ENCODE measurements around the gene HSD17B12. TPM values are rescaled to one million over a fixed set of nuclear protein-coding genes. Genes with fewer than 3 reads are reported as not detected.
A peak's percentile ranks its signal among the peaks of the same experiment; 100 is the strongest.
"Not testable (repeated sequence)": the region's sequence is repeated elsewhere in the genome, so short reads cannot be mapped to it uniquely, and the experiment has no call there.

Gene HSD17B12
- polyA plus RNA-seq (ENCODE audit: insufficient read length in 3 of 3), result 10 to 100 TPM; 82.6 to 94.1 (median 90.1) TPM

- peak; percentile 89 to 94 (median 91) for DNase-seq (ENCODE audit: low read depth in 3 of 3, low spot score in 2 of 3)
Measured at GRCh38 chr11:43680521-43681400, at the start of gene HSD17B12. HSD17B12 (plus strand) TSS chr11:43680738; CDS start chr11:43680828, 90 bp downstream.

GRCh38 chr11:43631732-43632131 is 48.8 kb upstream of the HSD17B12 start:
- no peak for DNase-seq (ENCODE audit: low read depth in 3 of 3, low spot score in 2 of 3)

GRCh38 chr11:43632181-43632580 is 48.4 kb upstream of the HSD17B12 start:
- DNase-seq (ENCODE audit: low read depth in 3 of 3, low spot score in 2 of 3), result no peak

- no peak for DNase-seq (ENCODE audit: low read depth in 3 of 3, low spot score in 2 of 3)
Measured at GRCh38 chr11:43638717-43639116, 41.8 kb upstream of the HSD17B12 start.

- DNase-seq (ENCODE audit: low read depth in 3 of 3, low spot score in 2 of 3), result no peak
Measured at GRCh38 chr11:43639224-43639623, 41.3 kb upstream of the HSD17B12 start.

GRCh38 chr11:43639920-43640319 is 40.6 kb upstream of the HSD17B12 start:
- no peak for DNase-seq (ENCODE audit: low read depth in 3 of 3, low spot score in 2 of 3)

GRCh38 chr11:43643898-43644620 is 36.5 kb upstream of the HSD17B12 start:
- DNase-seq (ENCODE audit: low read depth in 3 of 3, low spot score in 2 of 3), result peak; percentile 60 to 77 (median 70)

GRCh38 chr11:43644621-43645299 is 35.8 kb upstream of the HSD17B12 start:
- DNase-seq (ENCODE audit: low read depth in 3 of 3, low spot score in 2 of 3), result no peak

GRCh38 chr11:43646767-43647166 is 33.8 kb upstream of the HSD17B12 start:
- DNase-seq (ENCODE audit: low read depth in 3 of 3, low spot score in 2 of 3), result no peak

GRCh38 chr11:43648888-43649287 is 31.6 kb upstream of the HSD17B12 start:
- DNase-seq (ENCODE audit: low read depth in 3 of 3, low spot score in 2 of 3), result no peak

GRCh38 chr11:43649501-43649900 is 31.0 kb upstream of the HSD17B12 start:
- no peak for DNase-seq (ENCODE audit: low read depth in 3 of 3, low spot score in 2 of 3)

- DNase-seq (ENCODE audit: low read depth in 3 of 3, low spot score in 2 of 3), result no peak
Measured at GRCh38 chr11:43649921-43650320, 30.6 kb upstream of the HSD17B12 start.

- DNase-seq (ENCODE audit: low read depth in 3 of 3, low spot score in 2 of 3), result not testable (repeated sequence)
Measured at GRCh38 chr11:43663018-43663417, 17.5 kb upstream of the HSD17B12 start.

GRCh38 chr11:43664295-43664694 is 16.2 kb upstream of the HSD17B12 start:
- no peak for DNase-seq (ENCODE audit: low read depth in 3 of 3, low spot score in 2 of 3)

GRCh38 chr11:43671284-43671683 is 9.3 kb upstream of the HSD17B12 start:
- not testable (repeated sequence) for DNase-seq (ENCODE audit: low read depth in 3 of 3, low spot score in 2 of 3)

GRCh38 chr11:43674560-43674959 is 6.0 kb upstream of the HSD17B12 start:
- no peak for DNase-seq (ENCODE audit: low read depth in 3 of 3, low spot score in 2 of 3)

GRCh38 chr11:43676933-43677332 is 3.6 kb upstream of the HSD17B12 start:
- DNase-seq (ENCODE audit: low read depth in 3 of 3, low spot score in 2 of 3), result no peak

GRCh38 chr11:43681401-43681942 is 934 bp downstream of the HSD17B12 start:
- peak in 2 of 3 donors; percentile 36 for DNase-seq (ENCODE audit: low read depth in 3 of 3, low spot score in 2 of 3)

GRCh38 chr11:43682081-43682480 is 1.5 kb downstream of the HSD17B12 start:
- DNase-seq (ENCODE audit: low read depth in 3 of 3, low spot score in 2 of 3), result not testable (repeated sequence)

GRCh38 chr11:43685440-43685839 is 4.9 kb downstream of the HSD17B12 start:
- DNase-seq (ENCODE audit: low read depth in 3 of 3, low spot score in 2 of 3), result no peak

- DNase-seq (ENCODE audit: low read depth in 3 of 3, low spot score in 2 of 3), result no peak
Measured at GRCh38 chr11:43686207-43686606, 5.7 kb downstream of the HSD17B12 start.

Data from right renal cortex interstitium (tissue), 3 donors.